Ishikawa (cell line): Measurements from ENCODE around the gene TMC7.

Source experiments
- MAX ChIP-seq: IDR thresholded peaks from 2 replicates; pipeline ENCODE4 v1.6.1; 2012
- REST ChIP-seq: IDR thresholded peaks from 2 replicates; pipeline ENCODE4 v1.6.1; 2012; ENCODE audit warnings: low read depth, mild to moderate bottlenecking
- YY1 ChIP-seq: IDR thresholded peaks from 2 replicates; pipeline ENCODE4 v1.6.1; 2012; ENCODE audit warnings: low read depth

GRCh38 chr16:18948372-18949020 lies 35.2 kb upstream of the TMC7 start:
- TF ChIP-seq MAX (no peak), REST (no peak), YY1 (no peak)
